Endodermal cell (in vitro differentiated cells): ENCODE results near the gene LMO1. TPM values are rescaled to one million over a fixed set of nuclear protein-coding genes. Genes with fewer than 3 reads are reported as not detected.

Source experiments
- DNase-seq: peaks from one replicate; pipeline ENCODE4 v3.0.0-alpha.2; 2017
- H3K27ac ChIP-seq: 2 replicates; pipeline ENCODE4 v1.5.1; 2013; ENCODE audit warnings: mild to moderate bottlenecking, low read depth, low read length, moderate library complexity
- H3K27me3 ChIP-seq: 2 replicates; pipeline ENCODE4 v1.6.1; 2013; ENCODE audit warnings: mild to moderate bottlenecking, low read length, moderate library complexity; ENCODE audit not compliant: insufficient read depth, control insufficient read depth, poor library complexity, severe bottlenecking
- H3K36me3 ChIP-seq: 2 replicates; pipeline ENCODE4 v1.7.0; 2013; ENCODE audit warnings: mild to moderate bottlenecking, low read length, moderate library complexity; ENCODE audit not compliant: control insufficient read depth, insufficient read depth
- H3K4me1 ChIP-seq: one replicate; pipeline ENCODE4 v1.7.0; 2013; ENCODE audit warnings: low read length; ENCODE audit not compliant: control insufficient read depth, insufficient read depth
- H3K4me3 ChIP-seq: 2 replicates; pipeline ENCODE4 v1.5.1; 2013; ENCODE audit warnings: mild to moderate bottlenecking, low read length, moderate library complexity
- H3K9ac ChIP-seq: 2 replicates; pipeline ENCODE4 v1.6.1; 2013; ENCODE audit warnings: mild to moderate bottlenecking, low read length, moderate library complexity; ENCODE audit not compliant: poor library complexity, severe bottlenecking; ENCODE audit errors: extremely low read depth
- H3K9me3 ChIP-seq: 2 replicates; pipeline ENCODE4 v1.6.1; 2013; ENCODE audit warnings: mild to moderate bottlenecking, low read length, moderate library complexity; ENCODE audit not compliant: control insufficient read depth
- H3K27ac Mint-ChIP-seq: 2 replicates; pipeline ENCODE4 v1.8.0; 2020; ENCODE audit warnings: mixed read lengths
- H3K27me3 Mint-ChIP-seq: 2 replicates; pipeline ENCODE4 v1.8.0; 2021; ENCODE audit warnings: mild to moderate bottlenecking, mixed read lengths; ENCODE audit not compliant: insufficient read depth
- H3K36me3 Mint-ChIP-seq: 2 replicates; pipeline ENCODE4 v1.8.0; 2020; ENCODE audit warnings: low read depth, mixed read lengths
- H3K4me1 Mint-ChIP-seq: 2 replicates; pipeline ENCODE4 v1.8.0; 2020; ENCODE audit warnings: mixed read lengths
- H3K4me3 Mint-ChIP-seq: 2 replicates; pipeline ENCODE4 v1.8.0; 2020; ENCODE audit warnings: mild to moderate bottlenecking, moderate library complexity, mixed read lengths
- H3K9me3 Mint-ChIP-seq: 2 replicates; pipeline ENCODE4 v1.8.0; 2020; ENCODE audit warnings: mild to moderate bottlenecking, mixed read lengths
- WGBS, 2 experiments: methylation state at CpG; one replicate each; pipeline versions ENCODE4 v1.1.5 to v1.1.7; 2013; ENCODE audit warnings: missing lambda C conversion rate in 2 of 2, mixed read lengths in 1 of 2; ENCODE audit not compliant: insufficient coverage in 1 of 2, insufficient read length in 1 of 2; 5-methylcytosine and 5-hydroxymethylcytosine counted together
- total RNA-seq, 2 donors: library from RNA; stranded (reverse); fragmentation: NEBNext Ultra II Directional in 1 of 2; extraction: Animal tissue kit (Norgen Biotek cat#: 25700) in 1 of 2; gene quantifications; 2 replicates in 1 of 2; 3 replicates in 1 of 2; pipeline ENCODE4 v1.2.1, GENCODE V29; 2021
- TF ChIP-seq, protein P1 (sequence below): fragments of 200-600 bp; sonication (generic); conservative IDR thresholded peaks from 2 replicates; pipeline ENCODE4 v1.5.0; 2021; ENCODE audit warnings: antibody characterized with exemption, mild to moderate bottlenecking

LMO1 gene
- total RNA-seq, 2 donors from 2014 or later: 0.46 TPM; not detected in 1

DNA sequence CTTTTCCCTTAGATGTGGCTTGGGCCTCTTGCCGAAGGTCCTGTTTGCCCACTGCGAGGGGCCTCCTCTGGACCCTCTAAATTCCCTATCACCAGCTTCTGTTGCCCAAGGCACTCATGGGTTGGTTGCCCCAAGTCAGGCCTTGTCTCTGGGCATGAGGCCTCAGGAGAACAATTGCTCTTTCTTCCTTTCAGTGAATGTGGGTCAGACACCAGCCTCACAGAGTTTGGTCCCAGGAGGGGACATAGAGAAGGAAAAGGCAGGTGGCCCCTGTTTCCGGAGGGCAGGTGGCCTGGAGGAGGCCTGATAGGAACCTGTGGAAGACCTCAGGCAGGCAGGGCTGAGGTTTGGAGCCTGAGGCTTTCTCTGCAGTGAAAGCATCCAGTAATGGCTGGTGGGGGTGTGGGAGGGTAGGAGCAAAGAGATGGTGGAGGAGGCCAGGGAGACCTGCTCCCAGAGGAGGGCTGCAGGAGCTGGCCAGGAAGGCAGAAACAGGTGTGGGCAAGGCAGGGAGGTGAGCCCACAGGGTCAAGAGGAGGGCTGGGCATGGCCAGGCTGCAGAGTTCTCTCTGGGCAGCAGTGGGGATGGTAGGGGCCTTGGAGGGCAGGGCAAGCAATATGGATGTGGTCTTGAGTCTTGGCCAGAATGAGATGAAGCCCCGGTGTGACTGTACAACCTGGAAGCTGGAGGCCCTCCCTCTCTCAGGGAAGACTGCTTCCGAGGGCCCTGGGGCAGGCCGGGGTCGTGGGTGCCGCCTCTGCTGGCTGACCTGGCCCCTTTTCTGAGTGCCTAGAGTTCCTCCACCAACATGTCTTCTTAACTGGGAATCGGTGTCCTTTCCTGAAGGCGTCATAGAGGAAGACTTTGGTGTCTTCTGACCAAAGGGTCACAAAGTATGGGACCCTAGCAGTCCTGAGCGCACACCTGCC, 28.0 kb upstream of the LMO1 start:
- no peaks in the 10 kb centered on the region for H3K36me3 Mint-ChIP-seq
- H3K27ac ChIP-seq: no peak overlapping the region
- DNase-seq: peak; percentile 35

GRCh38 chr11:8290081-8290810, 26.6 kb upstream of the LMO1 start:
- WGBS, 2 experiments: 97% methylated on average over 6 to 8 of the region's 8 CpGs
- Histone ChIP-seq H3K4me1 (peaks cover 11% of the 10 kb centered on the region), H3K27ac (peak overlapping the region; percentile 72), H3K4me3 (no peak overlapping the region), H3K36me3 (no peaks in the 10 kb centered on the region), H3K27me3 (no peaks in the 10 kb centered on the region), H3K9me3 (no peaks in the 10 kb centered on the region), H3K9ac (peak overlapping the region; percentile 12)
- no peak overlapping the region for H3K27ac Mint-ChIP-seq
- H3K27me3 Mint-ChIP-seq: peaks cover 8% of the 10 kb centered on the region
- TF ChIP-seq, protein P1, sequence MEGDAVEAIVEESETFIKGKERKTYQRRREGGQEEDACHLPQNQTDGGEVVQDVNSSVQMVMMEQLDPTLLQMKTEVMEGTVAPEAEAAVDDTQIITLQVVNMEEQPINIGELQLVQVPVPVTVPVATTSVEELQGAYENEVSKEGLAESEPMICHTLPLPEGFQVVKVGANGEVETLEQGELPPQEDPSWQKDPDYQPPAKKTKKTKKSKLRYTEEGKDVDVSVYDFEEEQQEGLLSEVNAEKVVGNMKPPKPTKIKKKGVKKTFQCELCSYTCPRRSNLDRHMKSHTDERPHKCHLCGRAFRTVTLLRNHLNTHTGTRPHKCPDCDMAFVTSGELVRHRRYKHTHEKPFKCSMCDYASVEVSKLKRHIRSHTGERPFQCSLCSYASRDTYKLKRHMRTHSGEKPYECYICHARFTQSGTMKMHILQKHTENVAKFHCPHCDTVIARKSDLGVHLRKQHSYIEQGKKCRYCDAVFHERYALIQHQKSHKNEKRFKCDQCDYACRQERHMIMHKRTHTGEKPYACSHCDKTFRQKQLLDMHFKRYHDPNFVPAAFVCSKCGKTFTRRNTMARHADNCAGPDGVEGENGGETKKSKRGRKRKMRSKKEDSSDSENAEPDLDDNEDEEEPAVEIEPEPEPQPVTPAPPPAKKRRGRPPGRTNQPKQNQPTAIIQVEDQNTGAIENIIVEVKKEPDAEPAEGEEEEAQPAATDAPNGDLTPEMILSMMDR: no peak
- H3K4me1 Mint-ChIP-seq: peaks cover 14% of the 10 kb centered on the region
- no peak overlapping the region for H3K4me3 Mint-ChIP-seq
- no peaks in the 10 kb centered on the region for H3K36me3 Mint-ChIP-seq
- H3K9me3 Mint-ChIP-seq: no peaks in the 10 kb centered on the region
- DNase-seq: no peak

More for the DNA sequence above, 28.0 kb upstream of the LMO1 start:
- peaks cover 11% of the 10 kb centered on the region for H3K4me1 ChIP-seq
- no peaks in the 10 kb centered on the region for H3K27me3 ChIP-seq
- 89 to 95% methylated on average over 5 to 11 of the region's 11 CpGs for WGBS, 2 experiments
- Mint-ChIP-seq H3K4me3 (no peak overlapping the region), H3K27ac (no peak overlapping the region), H3K9me3 (no peaks in the 10 kb centered on the region), H3K27me3 (peaks cover 3% of the 10 kb centered on the region), H3K4me1 (peaks cover 14% of the 10 kb centered on the region)
- TF ChIP-seq, protein P1: no peak
- H3K4me3 ChIP-seq: no peak overlapping the region
- H3K9ac ChIP-seq: no peak overlapping the region
- H3K9me3 ChIP-seq: no peaks in the 10 kb centered on the region
- H3K36me3 ChIP-seq: no peaks in the 10 kb centered on the region

DNA sequence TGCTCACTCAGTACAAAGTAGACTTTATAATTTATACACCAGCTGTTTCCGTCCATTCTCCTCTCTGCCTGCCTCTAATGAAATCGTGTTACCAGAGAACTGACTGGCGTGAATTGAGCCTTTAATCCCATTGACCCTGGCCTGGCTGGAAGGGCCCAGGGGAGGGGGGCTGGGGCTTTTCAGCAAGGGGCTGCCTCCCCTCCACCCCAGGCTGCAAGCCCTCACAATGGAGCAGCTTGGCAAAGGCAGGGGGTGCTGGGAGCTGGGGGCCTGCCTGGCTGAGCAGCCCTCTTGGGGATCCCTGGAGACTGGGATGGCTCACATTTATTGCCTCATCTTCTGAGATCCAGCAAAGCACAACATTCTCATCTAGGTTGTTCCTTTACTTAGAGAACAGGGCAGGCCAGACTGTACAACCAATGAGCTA, 25.8 kb upstream of the LMO1 start:
- peaks cover 14% of the 10 kb centered on the region for H3K4me1 Mint-ChIP-seq

More for the DNA sequence above, 25.8 kb upstream of the LMO1 start:
- Histone ChIP-seq H3K9me3 (no peaks in the 10 kb centered on the region), H3K9ac (peak overlapping the region; percentile 12), H3K4me1 (peaks cover 11% of the 10 kb centered on the region), H3K36me3 (no peaks in the 10 kb centered on the region), H3K4me3 (no peak overlapping the region), H3K27me3 (peaks cover 5% of the 10 kb centered on the region), H3K27ac (peak overlapping the region; percentile 72)
- Mint-ChIP-seq H3K36me3 (no peaks in the 10 kb centered on the region), H3K4me3 (no peak overlapping the region), H3K9me3 (no peaks in the 10 kb centered on the region), H3K27ac (no peak overlapping the region), H3K27me3 (peaks cover 14% of the 10 kb centered on the region)
- DNase-seq: peak; percentile 46
- TF ChIP-seq, protein P1: no peak
- WGBS, 2 experiments: 64 to 83% methylated on average over 2 to 3 of the region's 3 CpGs
